Activated CD4-positive, alpha-beta T cell treated with anti-CD3 and anti-CD28 coated beads, Interleukin-2, amount 50 U/mL, for 48 hours (primary cell): ENCODE measurements around the gene SUMO1.
"Not testable (repeated sequence)": the region's sequence is repeated elsewhere in the genome, so short reads cannot be mapped to it uniquely, and the experiment has no call there.

Experiments
- DNase-seq, 2 experiments: peaks; one replicate each; pipeline ENCODE4 v3.0.0-alpha.2; 2020

The SUMO1 gene

DNA sequence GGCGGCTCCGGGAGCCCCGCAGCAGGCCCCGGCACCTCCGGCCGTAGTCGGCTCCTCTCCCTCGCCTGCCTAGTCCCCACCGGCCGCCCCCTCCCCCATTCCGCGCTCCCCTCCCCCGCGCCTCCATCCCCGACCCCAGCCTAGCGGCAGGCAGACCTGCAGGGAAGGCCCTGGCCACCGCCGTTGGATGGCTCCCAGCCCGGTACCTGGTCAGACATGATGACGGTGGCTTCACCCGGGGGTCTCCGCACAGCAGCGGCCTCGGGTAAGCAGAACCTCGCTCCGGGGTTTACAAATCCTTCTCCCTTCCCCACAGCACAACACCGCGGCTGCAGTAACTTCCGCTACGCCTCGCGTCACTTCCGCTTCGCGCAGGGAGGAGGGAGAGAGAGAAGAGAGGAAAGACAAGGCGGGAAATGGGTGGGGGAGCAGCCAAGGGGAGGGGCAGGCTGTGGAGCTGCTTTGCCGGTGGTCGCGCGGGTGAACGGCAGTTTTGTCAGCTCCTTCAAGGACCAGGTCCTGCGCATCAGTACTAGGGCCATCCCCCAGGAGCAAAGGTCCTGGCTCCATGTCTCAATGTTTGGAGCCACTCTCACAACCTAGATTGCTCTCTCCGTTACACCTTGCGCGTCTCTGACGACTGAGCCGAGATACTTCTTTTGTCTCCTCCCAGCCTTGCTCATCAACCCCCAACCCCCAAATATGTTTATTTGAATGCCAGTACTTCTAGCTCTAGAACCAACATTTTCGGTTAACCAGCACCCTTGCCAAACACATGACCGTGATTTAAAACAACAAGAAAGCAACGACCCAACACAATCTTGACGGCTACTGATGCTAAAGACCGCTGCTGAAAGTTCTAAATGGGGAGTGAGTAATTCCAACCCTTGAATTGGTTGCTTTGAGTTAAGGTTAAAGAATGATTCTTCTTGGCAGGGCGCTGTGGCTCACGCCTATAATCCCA lies at the start of gene SUMO1:
TSS of gene SUMO1 (minus strand) at position 364 of the 964 bp plus-strand sequence. CDS start at position 218, 146 bp downstream.
- peak; percentile 92 to 93 for DNase-seq

DNA sequence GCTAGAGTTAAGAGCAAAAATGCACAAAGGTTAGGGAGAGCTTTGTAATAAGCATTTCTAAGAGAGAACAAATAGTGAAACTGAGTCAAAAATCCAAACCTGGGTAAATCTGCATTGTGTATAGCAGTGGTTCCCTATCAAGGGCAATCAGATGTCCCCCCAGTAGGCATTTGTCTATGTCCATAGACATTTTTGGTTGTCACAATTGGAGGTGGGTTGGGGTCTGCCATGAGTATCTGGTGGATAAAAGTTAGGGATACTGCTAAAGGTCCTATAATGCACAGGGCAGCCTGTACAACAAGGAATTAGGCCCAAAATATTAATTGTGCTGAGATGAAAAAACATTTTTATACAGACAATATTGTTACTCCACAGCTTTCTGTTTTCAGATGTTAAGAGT lies 48.2 kb upstream of the SUMO1 start:
- no peak for DNase-seq

DNA sequence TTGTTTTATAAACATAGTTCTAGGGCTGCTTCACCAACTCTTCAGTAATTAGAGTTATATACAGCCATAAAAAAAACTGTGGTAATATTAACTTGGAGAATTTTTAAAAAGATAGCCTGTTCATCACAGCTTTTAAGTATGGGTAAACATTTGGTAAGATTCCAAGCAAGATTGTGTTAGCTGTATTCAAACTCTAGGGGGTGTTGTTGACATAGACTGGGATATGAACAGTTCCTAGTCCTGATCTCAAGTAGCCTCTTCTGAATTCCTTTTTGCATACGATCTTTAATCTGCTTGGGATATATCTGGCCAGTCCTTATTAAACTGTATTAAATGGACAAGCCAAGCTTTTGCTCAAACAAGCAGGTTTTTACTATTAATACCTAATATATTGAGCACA lies 40.5 kb upstream of the SUMO1 start:
- DNase-seq = no peak

DNA sequence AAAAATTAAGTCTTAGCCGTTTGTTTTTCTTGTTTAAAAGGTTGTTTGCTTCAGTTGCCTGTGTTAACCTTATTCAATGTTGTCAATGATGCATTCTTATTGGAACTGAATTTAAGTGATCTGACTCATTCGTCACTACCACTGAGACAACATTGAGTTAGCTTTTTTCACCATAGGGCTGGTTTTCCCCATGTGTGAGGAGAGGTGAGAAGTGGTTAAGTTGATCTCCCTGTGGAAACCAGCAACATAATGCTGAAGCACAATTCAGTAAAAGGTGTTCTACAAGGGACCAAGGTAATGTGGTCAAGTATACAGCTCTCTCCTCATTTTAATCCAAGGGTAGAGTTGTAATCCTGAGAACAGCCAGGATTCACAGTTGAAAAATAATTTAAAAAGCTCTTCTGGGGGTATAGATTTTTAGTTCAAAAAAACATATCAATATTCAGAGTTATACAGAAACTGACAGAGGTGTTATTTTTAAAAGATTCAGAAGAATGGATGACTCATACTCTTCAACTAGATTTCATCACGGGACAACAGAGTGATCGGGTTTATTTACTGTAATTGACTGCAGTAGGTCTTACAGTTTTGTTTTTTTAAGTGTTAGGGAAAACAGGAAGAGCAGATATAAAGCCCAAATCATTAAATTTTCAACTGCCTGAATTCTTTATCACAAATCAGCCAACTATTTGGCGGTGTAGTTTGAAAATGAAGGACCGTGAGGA lies 39.8 kb upstream of the SUMO1 start:
- no peak for DNase-seq

DNA sequence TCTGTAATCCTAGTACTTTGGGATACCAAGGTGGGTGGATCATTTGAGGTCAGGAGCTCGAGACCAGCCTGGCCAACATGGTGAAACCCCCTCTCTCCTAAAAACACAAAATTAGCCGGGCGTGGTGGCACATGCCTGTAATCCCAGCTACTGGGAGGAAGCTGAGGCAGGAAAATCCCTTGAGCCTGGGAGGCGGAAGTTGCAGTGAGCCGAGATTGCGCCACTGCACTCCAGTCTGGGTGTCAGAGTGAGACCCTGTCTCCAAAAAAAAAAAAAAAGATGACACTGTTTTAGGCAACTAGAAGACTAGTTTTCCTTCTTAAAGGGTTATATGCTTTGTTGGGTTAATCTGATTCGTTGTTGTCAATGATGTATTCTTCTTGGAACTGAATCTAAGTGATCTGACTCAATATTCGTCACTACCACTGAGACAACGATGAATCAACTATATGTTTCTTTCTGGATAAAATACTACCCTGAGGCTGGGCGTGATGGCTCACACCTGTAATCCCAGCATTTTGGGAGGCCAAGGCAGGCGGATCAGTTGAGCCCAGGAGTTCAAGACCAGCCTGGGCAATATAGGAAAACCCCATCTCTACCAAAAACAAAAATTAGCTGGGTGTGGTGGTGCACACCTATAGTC lies 37.8 kb upstream of the SUMO1 start:
- peak in 1 of 2 experiments; percentile 48 for DNase-seq

DNA sequence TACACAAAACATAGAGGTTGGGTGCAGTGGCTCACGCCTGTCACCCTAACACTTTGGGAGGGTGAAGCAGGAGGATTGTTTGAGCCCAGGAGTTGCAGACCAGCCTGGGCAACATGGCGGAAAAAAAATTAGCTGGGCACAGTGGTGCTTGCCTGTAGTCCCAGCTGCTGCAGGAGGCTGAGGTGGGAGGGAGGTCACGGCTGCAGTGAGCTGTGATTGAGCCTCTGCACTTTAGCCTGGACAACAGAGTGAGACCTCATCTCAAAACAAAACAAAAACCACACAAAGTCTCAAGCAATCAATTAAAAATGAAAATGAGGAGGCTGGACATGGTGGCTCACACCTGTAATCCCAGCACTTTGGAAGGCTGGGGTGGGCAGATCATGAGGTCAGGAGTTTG lies 32.1 kb upstream of the SUMO1 start:
- DNase-seq = no peak

DNA sequence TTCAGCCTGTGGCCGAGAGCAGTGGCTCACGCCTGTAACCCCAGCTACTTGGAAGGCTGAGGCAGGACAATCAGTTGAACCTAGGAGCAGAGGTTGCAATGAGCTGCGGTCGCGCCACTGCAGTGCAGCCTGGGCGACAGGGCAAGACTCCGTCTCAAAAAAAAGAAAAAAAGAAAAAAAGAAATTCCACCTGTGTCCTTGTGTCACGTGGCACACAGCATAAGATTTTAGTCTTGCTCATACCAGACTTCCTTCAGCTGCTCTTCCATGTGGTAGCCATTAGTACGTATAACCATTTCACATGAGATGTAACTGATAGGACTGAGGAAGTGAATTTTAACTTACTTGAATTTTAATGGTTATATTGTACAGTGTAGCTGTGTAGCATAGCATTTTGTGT lies 31.2 kb upstream of the SUMO1 start:
- DNase-seq = no peak

DNA sequence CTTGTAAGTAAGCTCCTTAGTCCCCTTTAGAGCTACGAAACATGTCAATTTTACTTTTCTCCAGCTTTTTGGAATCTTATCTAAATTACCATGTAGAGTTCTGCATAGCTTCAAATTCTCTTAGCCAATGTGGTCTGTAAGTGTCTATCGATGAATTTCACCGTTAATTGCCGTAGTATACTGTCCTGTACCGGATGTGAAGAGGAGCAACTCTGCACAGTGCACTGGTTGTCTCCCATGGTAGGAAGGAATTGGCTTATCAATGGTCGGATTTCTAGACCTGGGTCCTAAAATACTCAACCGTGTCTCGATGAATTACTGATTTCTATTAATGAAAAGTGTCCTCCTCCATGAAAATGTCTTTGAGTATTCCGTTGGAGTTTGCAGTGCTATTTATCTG lies 29.1 kb upstream of the SUMO1 start:
- DNase-seq = no peak

DNA sequence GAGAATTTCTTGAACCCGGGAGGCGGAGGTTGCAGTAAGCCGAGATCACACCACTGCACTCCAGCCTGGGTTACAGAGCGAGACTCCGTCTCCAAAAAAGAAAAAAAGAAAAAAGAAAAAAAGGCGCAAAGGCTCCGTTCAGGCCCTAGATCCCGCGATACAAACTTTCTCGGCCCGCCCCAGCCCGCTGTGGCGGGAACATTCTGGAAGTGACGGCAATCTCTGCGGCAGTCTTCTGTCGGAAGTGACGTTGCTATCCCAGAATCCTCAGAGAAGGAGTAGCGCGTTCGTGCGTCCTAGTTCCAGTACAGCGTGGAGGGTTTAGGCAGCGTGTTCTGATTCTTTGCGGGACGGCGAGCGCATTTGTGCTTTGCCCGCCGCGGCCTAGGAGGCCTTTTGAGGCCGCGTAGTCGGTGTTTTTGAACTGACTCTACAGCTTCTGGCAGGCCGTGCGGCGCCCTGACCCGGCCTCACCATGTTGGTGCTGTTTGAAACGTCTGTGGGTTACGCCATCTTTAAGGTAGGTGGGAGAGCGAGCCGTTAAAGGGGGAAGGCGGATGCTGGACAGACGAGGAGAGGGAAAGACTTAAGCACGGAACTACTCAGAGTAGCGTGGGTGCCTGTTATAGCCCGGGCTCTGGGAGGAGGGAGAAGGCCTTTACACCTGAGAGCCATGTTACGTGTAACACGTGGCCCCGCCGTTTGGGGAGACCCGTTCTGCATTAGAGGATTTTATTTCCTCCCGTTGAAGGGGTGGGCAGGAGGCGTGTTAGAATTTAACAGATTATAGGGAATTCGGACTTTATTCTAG lies 27.3 kb upstream of the SUMO1 start, which contains the start of gene NOP58:
TSS of gene NOP58 (plus strand) at position 297 of the 811 bp plus-strand sequence. CDS start at position 476, 179 bp downstream.
- DNase-seq = peak; percentile 85 to 91

DNA sequence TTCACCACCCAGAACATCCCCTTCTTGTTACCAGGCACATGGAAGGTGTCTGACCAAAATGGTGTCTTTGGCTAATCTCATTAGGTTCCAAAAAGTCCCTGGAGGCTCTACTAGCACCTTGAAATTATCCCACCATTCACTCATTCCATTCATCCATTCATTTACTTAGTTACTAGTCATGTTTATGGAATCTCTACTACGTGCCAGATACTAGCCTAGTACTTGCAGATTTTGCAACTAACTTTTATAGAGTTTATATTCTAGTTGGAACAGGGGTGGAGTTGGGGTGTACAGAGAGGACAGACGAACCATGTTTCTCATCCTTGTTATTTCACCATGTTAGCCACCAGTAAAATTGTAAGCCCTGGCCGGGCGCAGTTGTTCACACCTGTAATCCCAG lies 23.1 kb upstream of the SUMO1 start:
- no peak for DNase-seq

DNA sequence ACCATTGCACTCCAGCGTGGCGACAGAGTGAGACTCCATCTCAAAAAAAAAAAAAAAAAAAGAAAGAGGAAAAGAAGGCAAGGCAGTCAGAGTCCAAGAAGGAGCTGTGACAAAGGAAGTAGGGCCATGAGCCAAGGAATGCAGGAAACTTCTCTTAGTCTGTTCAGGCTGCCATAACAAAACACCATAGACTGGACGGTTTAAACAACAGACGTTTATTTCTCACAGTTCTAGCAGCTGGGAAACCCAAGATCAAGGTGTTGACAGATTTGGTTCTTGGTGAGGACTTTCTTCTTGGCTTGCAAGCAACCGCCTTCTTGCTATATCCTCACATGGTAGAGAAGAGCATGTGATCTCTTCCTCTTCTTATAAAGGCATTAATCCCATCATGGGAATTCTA lies 13.1 kb upstream of the SUMO1 start:
- DNase-seq = no peak

DNA sequence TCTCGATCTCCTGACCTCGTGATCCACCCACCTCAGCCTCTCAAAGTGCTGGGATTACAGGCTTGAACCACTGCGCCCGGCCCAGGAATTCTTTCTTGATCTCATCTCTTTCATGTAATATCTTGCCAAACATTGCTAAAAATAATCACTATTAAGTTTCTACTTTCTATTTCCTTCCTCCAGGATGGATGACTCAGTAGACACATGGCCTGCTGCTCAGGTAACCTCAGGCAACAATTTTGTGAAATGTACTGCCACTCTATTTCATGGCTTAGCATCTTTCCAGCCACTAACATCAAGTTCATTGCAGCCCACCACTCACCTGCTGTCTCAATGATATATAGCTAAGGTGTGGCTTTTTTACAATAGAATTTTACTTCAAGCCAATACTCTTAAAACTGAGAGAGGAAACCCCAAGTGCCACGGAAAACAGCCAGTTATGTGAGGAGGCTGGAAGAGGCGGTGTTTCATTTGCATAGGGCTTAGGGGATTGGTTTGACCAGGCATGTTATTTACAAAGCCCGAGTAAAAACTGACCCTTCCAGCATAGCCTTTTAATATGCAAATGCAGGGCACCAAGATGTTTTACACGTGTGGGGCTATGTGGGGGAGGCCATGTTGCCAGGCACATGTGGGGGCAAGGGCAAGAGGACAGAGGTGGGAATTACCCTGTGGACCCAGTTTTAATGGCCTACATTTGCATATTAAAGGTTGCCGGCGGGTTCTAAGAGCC lies 11.3 kb upstream of the SUMO1 start:
- DNase-seq = no peak

DNA sequence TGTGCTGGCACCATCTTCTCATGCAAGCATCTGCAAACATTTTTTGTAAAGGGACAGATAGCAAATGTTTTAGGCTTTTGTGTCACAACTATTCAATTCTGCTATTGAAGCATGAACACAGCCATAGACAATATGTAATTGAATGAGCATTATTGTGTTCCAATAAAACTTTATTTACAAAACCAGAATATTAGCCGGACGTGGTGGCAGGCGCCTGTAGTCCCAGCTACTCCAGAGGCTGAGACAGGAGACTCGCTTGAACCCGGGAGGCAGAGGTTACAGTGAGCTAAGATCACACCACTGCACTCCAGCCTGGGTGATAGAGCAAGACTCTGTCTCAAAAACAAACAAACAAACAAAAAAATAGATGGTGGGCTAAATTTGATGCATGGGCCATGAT lies 9.3 kb upstream of the SUMO1 start:
- not testable (repeated sequence) for DNase-seq

DNA sequence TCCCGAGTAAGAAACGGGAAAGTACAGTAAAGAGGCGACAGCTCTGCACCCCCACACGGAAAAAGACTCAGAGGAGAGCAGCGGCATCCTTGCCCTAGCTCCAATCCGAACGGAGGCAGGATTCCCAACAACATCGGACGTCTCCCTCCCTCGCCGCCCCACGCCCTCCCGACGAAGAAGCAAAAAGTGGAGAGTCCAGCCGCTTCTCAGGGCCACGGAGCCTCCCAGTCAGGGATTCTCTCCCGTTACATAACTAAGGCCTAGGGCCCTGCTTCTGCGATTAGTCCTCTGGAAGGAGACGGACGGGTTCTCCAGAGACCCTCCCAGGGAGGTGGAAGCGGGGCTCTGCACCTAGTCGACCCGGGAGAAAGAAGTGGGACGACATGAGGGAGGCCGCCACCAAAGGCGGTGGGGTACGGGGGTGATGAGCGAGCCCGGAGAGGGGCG lies 587 bp downstream of the SUMO1 start:
- peak in 1 of 2 experiments; percentile 25 for DNase-seq

DNA sequence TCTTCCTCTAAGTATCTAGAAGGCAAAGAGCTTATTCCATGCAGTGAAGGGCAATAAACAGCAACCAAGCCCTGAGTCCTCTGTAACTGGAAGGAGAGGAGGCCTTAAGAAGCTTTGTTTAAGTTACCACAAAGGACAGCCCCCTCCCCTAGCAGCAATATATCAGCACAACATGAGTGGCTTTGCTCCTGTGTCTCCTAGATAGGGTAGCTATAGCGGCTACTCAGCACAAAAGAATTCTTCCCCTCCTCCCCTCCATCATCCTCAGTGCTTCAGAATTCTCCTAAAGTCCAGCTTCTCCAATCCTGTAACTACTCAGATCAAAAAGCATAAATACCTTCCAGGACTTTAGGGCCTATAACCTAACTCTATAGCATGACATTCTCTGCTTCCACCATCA lies 16.5 kb downstream of the SUMO1 start:
- DNase-seq = no peak

DNA sequence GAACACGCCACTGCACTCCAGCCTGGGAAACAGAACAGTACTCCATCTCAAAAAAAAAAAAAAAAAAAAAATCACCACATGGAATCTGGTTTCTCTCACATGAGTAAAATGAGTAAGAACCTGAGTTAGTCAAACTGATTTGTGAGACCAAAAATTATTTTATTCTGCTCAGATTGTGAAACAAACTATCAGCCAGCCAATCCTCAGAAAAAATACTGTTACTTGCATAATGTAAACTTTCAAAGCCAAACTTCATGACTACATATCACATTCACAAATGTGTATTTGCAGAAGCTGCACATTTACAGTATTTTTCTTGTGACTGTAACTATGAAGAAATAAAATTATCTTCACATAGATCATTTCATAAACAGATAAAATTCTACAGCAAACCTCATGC lies 23.2 kb downstream of the SUMO1 start:
- no peak for DNase-seq

DNA sequence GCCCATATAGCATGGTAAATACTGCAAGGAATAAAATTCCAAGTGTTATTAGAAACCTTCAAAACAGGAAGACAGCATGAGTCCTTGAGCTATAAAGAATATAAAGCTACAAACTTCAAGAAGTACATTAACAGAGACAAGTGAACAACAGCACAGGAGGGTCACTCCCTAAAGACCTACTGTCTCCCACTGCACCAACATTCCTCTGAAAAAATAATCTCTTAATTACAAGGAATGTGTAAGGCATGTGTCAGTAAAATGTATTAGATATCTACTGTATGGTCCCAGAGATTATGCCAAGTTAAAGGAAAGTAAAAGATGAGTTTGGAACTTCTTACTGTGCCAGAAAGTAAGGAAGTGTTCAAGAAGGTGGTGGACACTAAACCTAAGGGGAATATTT lies 29.9 kb downstream of the SUMO1 start:
- no peak for DNase-seq

DNA sequence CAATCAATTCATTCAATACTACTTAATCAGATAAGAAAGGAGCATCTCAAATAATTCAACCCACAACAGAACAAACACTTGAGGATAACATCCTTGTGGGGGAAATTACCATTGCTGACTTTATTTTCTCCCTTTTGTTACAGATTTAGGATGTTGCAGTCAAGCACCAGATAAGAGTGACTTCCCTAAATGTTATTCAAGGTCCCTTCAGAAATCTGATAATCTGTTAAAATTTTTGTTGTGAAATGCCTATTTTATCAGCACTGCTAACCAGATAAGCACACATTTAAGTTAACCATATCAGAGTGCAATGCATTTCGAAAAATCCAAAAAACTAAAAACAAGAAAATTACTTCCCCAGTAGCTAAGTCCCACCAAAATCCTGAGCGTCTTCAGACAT lies 33.5 kb downstream of the SUMO1 start:
- no peak for DNase-seq

DNA sequence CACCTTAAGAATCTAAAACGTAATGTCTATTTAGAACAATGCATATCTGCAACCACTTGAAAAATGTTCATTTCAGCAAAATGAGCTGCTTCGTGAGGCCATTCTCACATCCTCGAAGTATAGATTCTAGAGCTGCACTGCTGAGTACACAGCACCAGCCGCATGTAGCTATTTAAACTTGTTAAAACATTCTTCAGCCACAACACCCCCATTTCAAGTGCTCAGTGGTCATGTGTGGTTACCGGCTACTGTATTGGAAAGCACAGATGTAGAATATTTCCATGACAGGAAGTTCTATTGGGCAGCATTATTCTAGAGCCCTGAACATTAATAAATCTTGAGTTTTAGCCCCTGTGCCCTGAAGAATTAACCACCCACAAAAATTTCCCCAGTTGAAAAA lies 35.0 kb downstream of the SUMO1 start:
- no peak for DNase-seq

DNA sequence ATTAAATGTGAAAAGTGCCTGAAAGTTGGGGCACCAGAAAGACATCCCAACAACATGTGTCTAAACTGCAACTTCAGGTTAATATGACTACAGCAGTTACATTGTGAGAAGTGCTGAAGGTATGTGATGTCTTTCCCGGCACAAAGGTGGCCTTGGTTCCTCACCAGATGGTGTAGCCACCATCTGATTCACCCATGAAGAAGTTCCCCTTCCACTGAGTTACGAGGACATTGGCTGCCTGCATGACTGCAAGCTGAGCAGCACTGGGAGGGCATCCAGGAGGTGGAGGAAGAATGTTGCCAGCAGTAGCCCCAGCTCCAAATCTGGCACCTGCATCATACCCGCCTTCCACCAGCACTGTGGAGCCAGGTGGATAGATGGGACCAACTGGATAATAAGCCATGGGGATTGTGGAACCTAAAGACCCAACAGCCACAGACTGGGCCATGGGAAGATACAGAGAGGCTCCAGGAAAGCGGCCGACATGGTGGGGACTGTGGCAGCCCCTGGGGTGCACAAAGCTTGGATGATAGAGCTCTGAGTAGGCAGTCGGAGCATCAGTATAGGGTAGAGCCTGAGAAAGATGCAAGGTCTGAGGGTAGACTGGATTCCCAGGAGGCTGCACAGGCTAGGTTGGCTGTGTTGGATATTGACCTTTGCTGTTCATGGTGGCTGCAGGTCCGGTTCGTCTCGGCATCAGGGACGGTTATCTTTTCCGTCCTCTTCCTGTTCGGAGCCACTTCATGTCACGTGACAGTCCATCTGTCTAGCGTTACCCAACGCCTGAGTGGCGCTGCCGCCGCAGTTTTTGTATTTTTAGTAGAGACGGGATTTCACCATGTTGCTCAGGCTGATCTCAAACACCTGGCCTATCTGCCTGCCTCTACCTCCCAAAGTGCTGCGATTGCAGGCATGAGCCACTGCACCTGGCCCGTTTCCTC lies 36.9 kb downstream of the SUMO1 start:
- DNase-seq = no peak

DNA sequence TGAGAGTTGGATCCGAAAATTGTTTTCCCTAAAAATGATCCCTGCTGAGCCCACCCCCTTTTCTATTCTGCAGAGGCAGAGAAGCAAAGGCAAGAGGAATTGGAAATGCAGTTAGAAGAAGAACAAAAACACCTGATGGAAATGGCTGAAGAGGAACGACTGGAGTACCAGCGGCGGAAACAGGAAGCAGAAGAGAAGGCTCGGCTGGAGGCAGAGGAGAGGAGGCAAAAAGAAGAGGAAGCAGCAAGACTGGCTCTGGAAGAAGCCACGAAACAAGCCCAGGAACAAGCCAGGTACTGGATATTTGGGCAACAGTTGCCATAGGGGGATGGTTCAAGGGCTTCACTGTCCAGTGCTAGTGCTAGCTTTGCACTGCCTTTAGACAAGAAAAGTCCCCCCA lies 41.7 kb downstream of the SUMO1 start:
- no peak for DNase-seq
